Right forelimb (tissue), 1 donor: ENCODE results near the gene VPS41.
"Not testable (repeated sequence)": the region's sequence is repeated elsewhere in the genome, so short reads cannot be mapped to it uniquely, and the experiment has no call there.

Experiments used
- DNase-seq: peaks from one replicate; pipeline ENCODE4 v3.0.0-alpha.2; 2018

VPS41 gene

GRCh38 chr7:38854947-38855346, 54.0 kb downstream of the VPS41 start:
- not testable (repeated sequence) for DNase-seq

GRCh38 chr7:38851321-38851720, 57.7 kb downstream of the VPS41 start:
- no peak for DNase-seq

GRCh38 chr7:38846280-38846679, 62.7 kb downstream of the VPS41 start:
- no peak for DNase-seq

- no peak for DNase-seq
Observed at GRCh38 chr7:38844952-38845563, 63.9 kb downstream of the VPS41 start.

GRCh38 chr7:38842746-38843145, 66.2 kb downstream of the VPS41 start:
- no peak for DNase-seq

GRCh38 chr7:38840736-38841460, 68.1 kb downstream of the VPS41 start:
- no peak for DNase-seq

GRCh38 chr7:38839851-38840250, 69.1 kb downstream of the VPS41 start:
- DNase-seq: no peak

- no peak for DNase-seq
Observed at GRCh38 chr7:38838725-38839385, 70.1 kb downstream of the VPS41 start.

GRCh38 chr7:38834357-38834756, 74.6 kb downstream of the VPS41 start:
- DNase-seq: no peak

GRCh38 chr7:38833329-38833728, 75.7 kb downstream of the VPS41 start:
- no peak for DNase-seq

GRCh38 chr7:38831259-38831996, 77.6 kb downstream of the VPS41 start:
- DNase-seq: no peak

- no peak for DNase-seq
Observed at GRCh38 chr7:38830826-38831225, 78.2 kb downstream of the VPS41 start.

GRCh38 chr7:38829488-38830165, 79.4 kb downstream of the VPS41 start:
- DNase-seq: no peak

GRCh38 chr7:38828026-38828425, 81.0 kb downstream of the VPS41 start:
- DNase-seq: no peak

GRCh38 chr7:38825721-38826440, 83.1 kb downstream of the VPS41 start:
- no peak for DNase-seq

GRCh38 chr7:38824948-38825347, 84.0 kb downstream of the VPS41 start:
- no peak for DNase-seq

GRCh38 chr7:38822549-38822948, 86.4 kb downstream of the VPS41 start:
- DNase-seq: no peak

- DNase-seq: no peak
Observed at GRCh38 chr7:38820571-38820970, 88.4 kb downstream of the VPS41 start.

GRCh38 chr7:38819463-38819862, 89.5 kb downstream of the VPS41 start:
- no peak for DNase-seq

- no peak for DNase-seq
Observed at GRCh38 chr7:38817526-38817925, 91.5 kb downstream of the VPS41 start.

GRCh38 chr7:38813768-38814167, 95.2 kb downstream of the VPS41 start:
- no peak for DNase-seq

GRCh38 chr7:38806912-38807311, 102.1 kb downstream of the VPS41 start:
- no peak for DNase-seq
